Activated CD4-positive, alpha-beta memory T cell treated with anti-CD3 and anti-CD28 coated beads, Interleukin-2, amount 10 ng/mL, durations not matched to agents 7 days and 5 days (primary cell): ENCODE results near the gene CASR. TPM values are rescaled to one million over a fixed set of nuclear protein-coding genes. Genes with fewer than 3 reads are reported as not detected.

ENCODE experiments used
- CTCF ChIA-PET: fragments of 350-600 bp; sonication (Branson Sonifier 250); formaldehyde crosslinking; loops from one replicate; lab custom pipeline; 2021; ENCODE audit warnings: antibody characterized with exemption, inconsistent platforms; lab: Charles Lee
- POLR2A ChIA-PET: fragments of 350-600 bp; sonication (Branson Sonifier 250); formaldehyde crosslinking; loops from one replicate; lab custom pipeline; 2021; ENCODE audit warnings: antibody characterized with exemption; lab: Charles Lee
- DNase-seq: peaks from one replicate; pipeline ENCODE4 v3.0.0-alpha.2; 2020
- H3K27ac Mint-ChIP-seq: one replicate; pipeline ENCODE4 v1.8.0; 2021; ENCODE audit warnings: mild to moderate bottlenecking, mixed read lengths
- H3K27me3 Mint-ChIP-seq: one replicate; pipeline ENCODE4 v1.8.0; 2021; ENCODE audit warnings: mixed read lengths
- H3K36me3 Mint-ChIP-seq: one replicate; pipeline ENCODE4 v1.8.0; 2021; ENCODE audit warnings: low read depth, mixed read lengths
- H3K4me1 Mint-ChIP-seq: one replicate; pipeline ENCODE4 v1.8.0; 2021; ENCODE audit warnings: mixed read lengths
- H3K4me3 Mint-ChIP-seq: one replicate; pipeline ENCODE4 v1.8.0; 2021; ENCODE audit warnings: mild to moderate bottlenecking, mixed read lengths
- H3K9me3 Mint-ChIP-seq: one replicate; pipeline ENCODE4 v1.8.0; 2021; ENCODE audit warnings: mixed read lengths
- total RNA-seq, 2 experiments: library from RNA; stranded (reverse); gene quantifications; one replicate each; pipeline ENCODE4 v1.2.3, GENCODE V29; 2021

The CASR gene
- total RNA-seq, 2 experiments from 2014 or later, result 0.10 to 0.15 TPM

GRCh38 chr3:122318620-122319019, 135.2 kb downstream of the CASR start:
- CTCF ChIA-PET, result interaction anchor here (1.0 kb wide), 1 partner anchor 18 kb away, joined by 3 read pairs; no protein-coding TSS in a partner anchor
- no peak for DNase-seq

GRCh38 chr3:122322095-122323075, 138.9 kb downstream of the CASR start:
- Mint-ChIP-seq H3K36me3 (no peaks in the 10 kb centered on the region), H3K27ac (peak overlapping the region; percentile 48), H3K9me3 (peaks cover 17% of the 10 kb centered on the region), H3K27me3 (peaks cover 17% of the 10 kb centered on the region), H3K4me3 (no peak overlapping the region), H3K4me1 (peaks cover 32% of the 10 kb centered on the region)
- peak; percentile 43 for DNase-seq
- ChIA-PET POLR2A (interaction anchor here (0.9 kb wide), 1 partner anchor 15 kb away, joined by 3 read pairs; no protein-coding TSS in a partner anchor), CTCF (interaction anchor here (1.5 kb wide), 2 partner anchors 23 to 221 kb away, joined by 6 to 7 read pairs; no protein-coding TSS in a partner anchor)

More at GRCh38 chr3:122318620-122319019, 135.2 kb downstream of the CASR start:
- Mint-ChIP-seq H3K36me3 (no peaks in the 10 kb centered on the region), H3K27me3 (peaks cover 15% of the 10 kb centered on the region), H3K9me3 (peaks cover 17% of the 10 kb centered on the region), H3K4me3 (no peak overlapping the region), H3K27ac (no peak overlapping the region), H3K4me1 (peaks cover 27% of the 10 kb centered on the region)
- POLR2A ChIA-PET, result no interaction called here

GRCh38 chr3:122324871-122325323, 141.4 kb downstream of the CASR start, which contains the start of gene CSTA:
TSS of gene CSTA (plus strand) at chr3:122325248. CDS start at chr3:122325293, 45 bp downstream.
- peaks cover 9% of the 10 kb centered on the region for H3K27me3 Mint-ChIP-seq
- no peak within 1 kb of the TSS for H3K4me3 Mint-ChIP-seq
- ChIA-PET CTCF (interaction anchor here (1.4 kb wide), 1 partner anchor 518 kb away, joined by 3 read pairs; no protein-coding TSS in a partner anchor), POLR2A (no interaction called here)
- peaks cover 5% of the 10 kb centered on the region for H3K9me3 Mint-ChIP-seq
- H3K27ac Mint-ChIP-seq, result no peak within 1 kb of the TSS
- peaks cover 25% of the 10 kb centered on the region for H3K4me1 Mint-ChIP-seq
- H3K36me3 Mint-ChIP-seq, result no peaks in the 10 kb centered on the region
- no peak for DNase-seq

DNA sequence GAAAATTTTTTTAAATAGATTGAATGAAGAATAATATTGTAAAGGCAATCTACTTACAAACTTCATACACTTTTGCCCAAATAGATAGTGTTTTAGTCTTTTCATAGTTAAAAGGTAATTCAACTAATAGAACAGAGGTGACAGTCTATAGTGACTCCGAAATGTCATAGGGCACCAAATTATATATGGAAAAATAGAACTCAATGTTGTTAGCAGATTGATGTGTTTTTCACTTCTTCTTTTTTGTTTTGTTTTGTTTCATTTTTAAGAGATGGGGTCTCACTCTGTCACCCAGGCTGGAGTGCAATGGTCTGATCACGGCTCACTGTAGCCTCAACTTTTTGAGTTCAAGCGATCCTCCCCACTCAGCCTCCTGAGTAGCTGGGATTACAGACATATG, 142.3 kb downstream of the CASR start:
- ChIA-PET CTCF (interaction anchor here (1.4 kb wide), 1 partner anchor 519 kb away, joined by 3 read pairs; no protein-coding TSS in a partner anchor), POLR2A (no interaction called here)
- Mint-ChIP-seq H3K9me3 (no peaks in the 10 kb centered on the region), H3K27ac (no peak overlapping the region), H3K4me3 (no peak overlapping the region), H3K4me1 (peaks cover 25% of the 10 kb centered on the region), H3K27me3 (peaks cover 12% of the 10 kb centered on the region), H3K36me3 (no peaks in the 10 kb centered on the region)
- DNase-seq, result no peak

DNA sequence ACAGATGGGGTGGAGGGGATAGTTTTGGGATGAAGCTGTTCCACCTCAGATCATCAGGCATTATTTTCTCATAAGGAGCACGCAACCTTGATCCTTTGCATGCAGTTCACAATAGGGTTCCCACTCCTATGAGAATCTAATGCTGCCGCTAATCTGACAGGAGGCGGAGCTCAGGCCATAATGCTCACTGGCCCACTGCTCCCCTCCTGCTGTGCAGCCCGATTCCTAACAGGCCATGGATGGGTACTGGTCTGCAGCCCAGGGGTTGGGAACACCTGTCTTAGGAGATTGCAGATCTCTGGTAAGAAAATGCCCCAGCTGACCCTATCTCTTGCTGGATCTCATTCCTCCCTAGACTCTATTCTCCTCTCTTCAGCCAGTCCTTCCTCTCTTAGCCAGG, 148.4 kb downstream of the CASR start:
- CTCF ChIA-PET, result interaction anchor here (0.6 kb wide), 1 partner anchor 269 kb away, joined by 4 read pairs; no protein-coding TSS in a partner anchor
- no peak overlapping the region for H3K4me3 Mint-ChIP-seq
- H3K27me3 Mint-ChIP-seq, result peaks cover 22% of the 10 kb centered on the region
- H3K9me3 Mint-ChIP-seq, result no peaks in the 10 kb centered on the region
- no peaks in the 10 kb centered on the region for H3K36me3 Mint-ChIP-seq
- H3K4me1 Mint-ChIP-seq, result no peaks in the 10 kb centered on the region
- DNase-seq, result no peak
- POLR2A ChIA-PET, result no interaction called here
- no peak overlapping the region for H3K27ac Mint-ChIP-seq

DNA sequence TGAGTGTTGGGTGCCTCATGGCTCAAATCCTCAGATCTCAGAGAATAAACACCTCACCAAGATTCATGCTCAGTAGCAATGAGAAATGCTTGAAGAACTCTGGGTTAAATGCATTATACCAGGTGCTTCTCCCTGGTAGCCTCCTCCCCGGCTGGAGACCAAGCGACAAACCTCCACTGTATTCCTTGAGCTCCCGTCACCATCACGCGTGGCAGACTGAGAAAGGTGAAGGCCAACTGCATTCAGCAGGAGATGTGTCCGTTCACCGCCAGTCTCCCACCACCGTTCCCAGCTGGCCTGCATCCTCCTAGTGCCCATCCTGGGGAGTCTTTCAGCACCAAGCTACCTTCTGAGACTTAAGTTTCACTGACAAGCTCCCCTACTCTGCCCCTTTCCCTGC, 149.1 kb downstream of the CASR start:
- no peaks in the 10 kb centered on the region for H3K9me3 Mint-ChIP-seq
- ChIA-PET CTCF (no interaction called here), POLR2A (no interaction called here)
- no peaks in the 10 kb centered on the region for H3K4me1 Mint-ChIP-seq
- no peak for DNase-seq
- no peak overlapping the region for H3K4me3 Mint-ChIP-seq
- H3K27me3 Mint-ChIP-seq, result peaks cover 22% of the 10 kb centered on the region
- no peak overlapping the region for H3K27ac Mint-ChIP-seq
- H3K36me3 Mint-ChIP-seq, result no peaks in the 10 kb centered on the region

Other genes with a start within 250 kb of the CASR start
- 1 to 10 TPM; 1.6 to 1.7 TPM for gene ILDR1, start 161.4 kb upstream of the CASR start, total RNA-seq
- gene CD86, start 128.3 kb upstream of the CASR start, total RNA-seq, result 10 to 100 TPM; 21.6 to 21.7 TPM
- not detected for gene CSTA, start 141.6 kb downstream of the CASR start, total RNA-seq
- gene MIX23, start 199.6 kb downstream of the CASR start, total RNA-seq, result 10 to 100 TPM; 29.0 to 35.1 TPM
- 10 to 100 TPM; 74.5 to 77.5 TPM for gene FAM162A, start 200.5 kb downstream of the CASR start, total RNA-seq
- 1 to 10 TPM; 5.5 to 5.7 TPM for gene WDR5B, start 232.4 kb downstream of the CASR start, total RNA-seq